ENCODE results near the gene RAB3IL1.
A peak's percentile ranks its signal among the peaks of the same experiment; 100 is the strongest.
"Not testable (repeated sequence)": the region's sequence is repeated elsewhere in the genome, so short reads cannot be mapped to it uniquely, and the experiment has no call there.

RAB3IL1 gene

DNA sequence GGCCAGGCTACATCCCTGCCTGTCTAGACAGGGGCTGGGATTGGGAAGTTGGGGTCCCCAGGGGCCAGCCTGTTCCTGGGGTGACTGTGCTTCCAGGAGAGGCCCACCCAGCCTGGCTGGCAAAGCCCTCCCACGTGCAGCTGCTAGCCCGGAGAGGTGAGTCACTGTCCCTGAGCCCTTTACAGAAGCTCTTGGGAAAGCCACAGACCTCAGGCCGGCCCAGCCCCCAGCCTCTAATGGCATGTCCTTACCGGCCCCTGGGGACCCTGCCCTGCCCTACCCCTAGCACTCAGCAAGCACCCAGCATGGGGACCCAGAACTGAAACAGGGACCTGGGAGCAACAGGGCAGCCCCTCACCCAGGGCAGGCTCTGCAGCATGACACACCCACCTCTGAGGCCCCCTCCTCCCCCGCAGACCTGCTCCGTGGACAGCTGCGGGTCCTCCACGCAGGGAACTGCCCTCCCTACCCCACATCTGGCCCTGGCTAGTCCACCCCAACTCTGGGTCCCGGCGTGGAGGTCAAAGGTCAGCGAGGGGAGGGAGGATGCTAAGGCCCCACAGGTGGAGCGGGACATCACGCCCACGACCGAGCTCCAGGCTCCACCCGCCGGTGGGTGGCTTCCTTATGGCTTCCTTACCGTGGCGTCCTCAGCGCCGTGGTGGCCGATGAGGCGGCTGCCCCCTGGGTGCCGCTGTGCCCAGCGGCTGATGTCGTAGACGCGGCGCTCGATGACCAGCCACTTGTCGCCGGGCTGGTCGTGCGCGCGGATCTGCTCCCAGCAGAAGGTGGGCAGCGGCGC is 26.6 kb downstream of the RAB3IL1 start:
- FAIRE-seq (no peak), DNase-seq (ENCODE audit: extremely low spot score, insufficient read length, low read depth) (no peak)

- FAIRE-seq (no peak), DNase-seq (ENCODE audit: extremely low spot score, insufficient read length, low read depth) (no peak)
These were observed 27.5 kb downstream of the RAB3IL1 start for GRCh38 chr11:61889831-61890230.

- FAIRE-seq = no peak
- no peak for DNase-seq (ENCODE audit: extremely low spot score, insufficient read length, low read depth)
These were observed 28.8 kb downstream of the RAB3IL1 start for GRCh38 chr11:61888590-61888989.

DNA sequence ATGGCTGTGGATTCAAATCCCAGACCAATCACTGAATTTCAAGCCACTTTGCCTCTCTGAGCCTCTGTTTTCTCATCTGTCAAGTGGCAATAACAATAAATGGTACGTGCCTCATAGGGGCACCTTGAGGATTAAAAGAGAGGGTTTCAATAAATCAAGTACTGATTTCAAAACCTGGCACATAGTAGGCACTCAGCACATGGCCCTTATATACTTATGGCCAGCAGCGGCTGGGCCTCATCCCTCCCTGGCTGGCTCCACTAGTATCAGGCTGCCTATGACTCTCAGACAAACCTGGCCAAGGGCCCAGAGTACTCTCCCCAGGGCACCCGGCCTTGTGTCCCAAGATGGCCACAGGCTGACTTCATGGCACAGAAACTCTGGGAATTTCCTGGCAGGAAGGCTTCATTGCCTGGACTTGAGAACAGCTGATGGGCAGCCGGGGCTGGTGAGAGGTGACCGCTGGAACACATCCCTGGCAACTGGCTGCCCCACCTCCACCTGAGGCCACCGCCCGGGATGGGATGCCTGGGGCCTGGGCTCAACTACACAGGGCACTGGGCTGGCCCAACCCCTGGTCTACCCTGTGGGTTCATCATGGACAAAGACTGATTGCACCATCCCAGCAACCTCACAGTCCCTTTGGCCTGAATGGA is 29.4 kb downstream of the RAB3IL1 start:
- DNase-seq (ENCODE audit: extremely low spot score, insufficient read length, low read depth) (no peak), FAIRE-seq (no peak)

GRCh38 chr11:61886643-61887042 is 30.7 kb downstream of the RAB3IL1 start:
- no peak for FAIRE-seq
- no peak for DNase-seq (ENCODE audit: extremely low spot score, insufficient read length, low read depth)

DNA sequence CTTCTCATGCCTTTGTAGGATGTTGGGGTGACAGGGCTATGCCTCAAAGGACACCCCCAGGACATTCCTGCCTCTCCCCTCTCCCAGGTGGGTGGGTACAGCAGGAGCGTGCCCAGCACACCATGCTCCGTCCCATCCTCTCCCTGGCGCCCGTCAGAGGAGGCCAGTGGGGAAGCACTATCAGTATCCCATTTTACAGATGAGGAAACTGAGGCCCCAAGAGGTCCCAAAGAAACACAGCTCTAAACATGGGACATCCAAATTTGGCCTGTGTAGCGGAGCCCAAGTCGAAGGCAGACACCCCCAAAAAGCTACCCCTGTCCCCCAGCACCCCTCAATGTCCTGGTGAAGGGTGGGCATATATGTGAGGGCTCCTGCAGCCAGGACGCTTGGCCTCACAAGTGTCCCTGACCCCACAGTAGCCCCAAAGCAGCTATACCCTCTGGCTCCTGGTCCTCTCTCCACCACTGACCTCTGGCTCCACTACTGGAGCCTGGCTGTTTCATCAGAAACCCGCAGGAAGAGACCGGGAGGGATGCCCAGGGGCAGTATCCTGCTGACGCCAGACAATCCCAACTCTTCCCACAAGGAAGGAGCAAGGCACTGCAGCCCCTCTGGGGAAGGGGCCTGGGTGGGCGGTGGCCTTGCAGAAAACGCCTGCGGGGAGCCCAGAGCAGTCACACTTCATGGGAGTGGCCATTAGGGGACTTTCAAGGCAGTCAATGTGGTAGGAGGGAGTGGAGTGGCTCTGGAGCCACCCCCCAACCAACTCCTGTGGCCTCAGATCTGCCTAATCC is 31.4 kb downstream of the RAB3IL1 start:
- DNase-seq (ENCODE audit: extremely low spot score, insufficient read length, low read depth) (no peak), FAIRE-seq (no peak)

DNA sequence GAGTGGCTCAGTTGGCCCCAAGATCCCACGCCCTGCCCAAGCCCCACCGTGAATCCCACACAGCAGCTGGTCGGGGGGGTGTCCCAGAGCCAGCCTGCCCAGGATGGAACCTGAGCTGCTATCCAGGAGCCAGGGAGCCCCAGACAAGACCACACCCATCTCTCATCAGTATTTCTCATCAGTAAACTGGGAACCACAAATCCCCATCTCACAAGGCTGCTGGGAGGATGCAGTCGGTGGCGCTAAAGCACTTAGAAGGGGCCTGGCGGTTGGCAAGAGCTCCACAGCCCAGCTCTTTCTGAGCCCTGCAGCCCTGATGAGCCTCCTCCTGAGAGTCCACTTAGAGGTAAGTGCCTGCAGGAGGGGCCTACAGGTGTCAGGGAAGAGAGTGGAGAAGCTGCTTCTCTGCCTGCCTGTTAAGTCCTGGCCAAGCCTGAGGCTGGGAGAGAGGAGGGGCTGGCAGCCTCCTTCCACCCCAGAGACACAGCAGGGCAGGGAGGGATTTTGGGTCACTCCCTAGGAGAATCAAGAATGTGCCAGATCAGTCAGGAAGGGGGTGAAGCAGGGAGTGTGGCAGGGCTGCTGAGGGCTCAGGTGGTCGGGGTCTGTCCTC is 32.1 kb downstream of the RAB3IL1 start:
- FAIRE-seq (no peak), DNase-seq (ENCODE audit: extremely low spot score, insufficient read length, low read depth) (no peak)

- FAIRE-seq (no peak), DNase-seq (ENCODE audit: extremely low spot score, insufficient read length, low read depth) (no peak)
These were observed 33.4 kb downstream of the RAB3IL1 start for GRCh38 chr11:61883947-61884346.

GRCh38 chr11:61883327-61883726 is 34.0 kb downstream of the RAB3IL1 start:
- FAIRE-seq = no peak
- DNase-seq (ENCODE audit: extremely low spot score, insufficient read length, low read depth) = no peak

DNA sequence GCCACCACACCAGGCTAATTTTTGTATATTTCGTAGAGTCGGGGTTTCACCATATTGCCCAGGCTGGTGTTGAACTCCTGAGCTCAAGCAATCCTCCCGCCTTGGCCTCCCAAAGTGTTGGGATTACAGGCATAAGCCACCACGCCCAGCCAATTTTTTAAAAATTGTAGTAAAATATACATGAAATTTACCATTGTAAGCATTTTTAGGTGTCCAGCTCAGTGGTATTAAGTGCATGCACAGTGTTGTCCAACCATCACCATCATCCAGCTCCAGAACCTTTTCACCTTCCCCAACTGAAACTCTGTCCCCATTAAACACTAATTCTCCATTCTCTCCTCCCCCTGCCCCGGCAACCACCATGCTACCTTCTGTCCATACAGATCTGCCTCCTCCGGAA is 34.5 kb downstream of the RAB3IL1 start:
- FAIRE-seq (no peak), DNase-seq (ENCODE audit: extremely low spot score, insufficient read length, low read depth) (no peak)

- FAIRE-seq; DNase-seq (ENCODE audit: extremely low spot score, insufficient read length, low read depth): not testable (repeated sequence)
These were observed 35.1 kb downstream of the RAB3IL1 start for GRCh38 chr11:61882267-61882666.

DNA sequence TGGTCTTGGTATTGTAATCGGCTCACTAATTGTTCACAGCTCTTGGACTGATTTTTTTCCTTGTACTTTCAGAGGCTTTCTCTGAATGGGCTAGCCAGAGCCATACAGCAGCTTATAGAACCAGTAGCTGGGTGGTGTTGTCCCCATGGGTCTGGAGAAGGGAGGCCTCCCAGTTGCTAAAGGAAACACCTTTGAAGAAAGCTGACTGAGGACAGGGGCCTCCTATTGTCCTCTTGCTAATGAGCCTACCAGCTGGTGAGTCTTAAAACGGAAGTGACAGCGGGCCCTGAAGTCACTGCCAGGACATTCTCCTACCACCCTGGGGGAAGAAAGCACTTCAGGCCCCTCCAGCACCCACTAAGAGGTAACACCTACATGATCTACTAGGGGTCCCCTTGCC is 36.0 kb downstream of the RAB3IL1 start:
- FAIRE-seq = no peak
- DNase-seq (ENCODE audit: extremely low spot score, insufficient read length, low read depth) = no peak

DNA sequence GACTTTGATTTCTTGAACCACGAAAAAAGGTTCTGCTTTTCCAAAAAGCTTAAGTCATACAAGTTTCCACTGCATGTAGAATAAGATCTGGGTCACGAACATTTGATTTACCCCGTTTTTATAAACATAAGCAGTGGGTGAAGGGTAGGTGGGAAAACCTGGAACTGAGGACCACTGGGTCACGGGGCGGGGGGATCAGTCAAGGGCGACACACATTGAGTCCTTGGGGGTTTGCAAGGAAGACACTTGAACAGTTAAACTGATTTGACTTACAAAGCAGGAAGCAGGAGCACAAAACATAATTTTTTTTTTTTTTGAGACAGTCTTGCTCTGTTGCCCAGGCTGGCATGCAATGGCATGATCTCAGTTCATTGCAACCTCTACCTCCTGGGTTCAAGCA is 36.9 kb downstream of the RAB3IL1 start:
- FAIRE-seq (peak; percentile 15), DNase-seq (ENCODE audit: extremely low spot score, insufficient read length, low read depth) (no peak)

DNA sequence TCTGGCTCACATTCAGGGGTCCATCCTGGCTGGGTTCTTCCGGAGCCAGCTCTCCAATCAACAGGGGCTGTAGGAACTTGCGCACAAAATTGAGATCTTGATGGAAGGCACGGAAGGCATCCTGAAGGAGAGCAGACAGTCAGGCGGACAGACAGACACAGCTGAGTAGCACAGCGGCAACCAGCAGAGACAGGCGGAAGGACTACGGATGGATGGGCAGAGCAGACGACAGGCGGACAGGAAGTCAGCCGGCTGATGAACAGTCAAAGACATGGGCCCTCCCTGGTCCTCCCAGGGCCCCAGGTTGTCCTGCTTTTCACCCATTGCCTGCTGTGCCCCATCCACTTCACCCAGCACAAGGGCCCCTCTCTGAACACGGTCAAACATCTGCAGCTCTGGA is 37.3 kb downstream of the RAB3IL1 start:
- DNase-seq (ENCODE audit: extremely low spot score, insufficient read length, low read depth) (peak; percentile 64), FAIRE-seq (peak; percentile 61)

DNA sequence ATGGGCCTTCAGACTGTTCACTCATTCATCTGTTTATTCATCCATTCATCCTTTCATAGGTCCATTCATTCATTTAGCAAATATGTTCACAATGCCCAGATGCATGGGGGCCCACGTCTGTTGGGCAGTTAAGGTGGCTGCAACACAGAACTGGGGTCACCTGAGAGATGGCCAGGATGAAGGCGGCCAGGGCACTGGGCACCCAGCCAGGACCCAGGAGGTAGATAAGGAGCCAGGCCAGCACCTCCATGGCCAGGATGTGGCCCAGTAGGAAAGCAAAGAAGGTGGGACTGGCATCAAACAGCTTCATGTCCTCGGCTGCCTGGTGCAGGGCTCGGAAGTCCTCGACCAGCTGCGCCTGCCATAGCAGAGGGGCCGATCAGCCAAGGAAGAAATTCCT is 38.2 kb downstream of the RAB3IL1 start:
- DNase-seq (ENCODE audit: extremely low spot score, insufficient read length, low read depth) (no peak), FAIRE-seq (no peak)

DNA sequence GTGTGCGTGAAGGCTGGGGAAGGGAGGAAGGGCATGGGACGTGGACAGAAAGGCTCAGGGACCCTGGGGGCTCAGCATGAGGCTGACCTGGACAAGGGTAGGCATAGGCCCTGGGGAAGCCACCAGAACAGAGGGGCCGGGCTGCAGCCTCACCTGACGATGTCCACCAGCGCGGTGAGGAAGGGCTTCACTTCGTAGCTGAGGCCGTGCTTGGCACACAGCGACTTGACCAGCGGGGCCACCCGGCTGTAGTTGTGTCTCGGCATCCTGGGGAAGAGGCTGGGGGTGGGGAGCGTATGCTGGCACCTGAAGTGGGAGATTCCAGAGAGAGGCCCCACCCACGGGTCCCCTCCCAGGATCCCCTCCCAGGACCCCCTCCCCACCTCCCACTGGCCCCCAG is 41.7 kb downstream of the RAB3IL1 start:
- FAIRE-seq = no peak
- no peak for DNase-seq (ENCODE audit: extremely low spot score, insufficient read length, low read depth)

GRCh38 chr11:61874853-61875252 is 42.5 kb downstream of the RAB3IL1 start:
- DNase-seq (ENCODE audit: extremely low spot score, insufficient read length, low read depth) (no peak), FAIRE-seq (no peak)

DNA sequence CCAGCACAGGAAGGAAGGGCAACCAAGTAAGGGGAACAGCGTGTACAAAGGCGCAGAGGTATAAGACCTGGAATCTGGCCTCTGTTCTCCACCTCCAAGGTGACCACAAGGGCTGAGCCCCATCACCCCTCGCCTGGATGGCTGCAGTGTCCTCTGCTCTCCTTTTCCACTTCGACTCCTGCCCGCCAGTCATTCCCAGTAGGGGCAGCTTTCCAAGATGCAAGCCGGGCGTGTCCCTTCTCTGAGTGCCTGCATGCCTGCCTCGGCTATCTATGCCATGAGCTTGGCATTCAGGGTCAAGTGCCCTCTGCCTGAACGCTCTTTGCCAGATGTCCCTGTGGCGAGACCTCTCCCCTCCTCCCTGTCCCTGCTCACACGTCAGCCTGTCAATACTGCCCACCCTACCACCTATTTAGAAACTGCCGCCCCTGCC is 43.0 kb downstream of the RAB3IL1 start:
- FAIRE-seq = no peak
- no peak for DNase-seq (ENCODE audit: extremely low spot score, insufficient read length, low read depth)

DNA sequence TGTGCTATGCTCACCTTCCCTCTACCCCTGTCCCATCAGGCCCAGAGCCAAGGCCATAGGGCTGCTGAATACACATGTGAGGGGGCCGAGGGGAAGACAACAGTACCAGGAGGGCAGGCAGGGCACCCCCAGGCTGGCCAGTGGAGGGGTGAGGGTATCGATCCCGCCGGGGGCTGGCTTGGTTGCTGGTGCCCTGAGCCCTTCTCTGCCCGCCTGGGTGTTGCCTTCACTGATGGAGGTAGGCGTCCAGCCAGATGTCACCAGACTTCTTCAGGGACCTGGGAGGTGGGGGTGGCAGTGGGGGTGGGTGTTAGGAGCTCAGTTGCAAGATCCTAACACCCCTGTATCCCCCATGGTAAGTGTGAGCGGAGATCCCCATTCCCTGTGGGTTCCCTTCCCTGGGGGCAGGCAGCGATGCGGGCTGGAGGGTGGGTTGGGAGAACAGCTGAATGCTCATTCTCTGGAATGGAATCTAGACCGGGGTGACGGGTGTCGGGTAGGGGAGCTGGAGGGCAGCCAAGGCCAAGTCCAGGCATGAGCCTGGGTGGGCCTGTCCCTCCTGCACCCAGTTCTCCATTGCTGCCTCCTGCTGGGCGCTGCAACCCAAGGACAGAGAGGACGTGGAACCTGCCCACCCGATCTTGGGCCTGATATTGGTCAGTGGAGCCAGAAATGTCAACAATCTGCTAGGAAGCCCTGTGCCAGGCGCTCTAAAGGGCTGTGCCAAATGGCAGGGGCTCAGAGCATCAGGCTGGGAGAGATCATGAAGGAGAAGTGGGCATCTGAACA is 43.6 kb downstream of the RAB3IL1 start:
- FAIRE-seq (no peak), DNase-seq (ENCODE audit: extremely low spot score, insufficient read length, low read depth) (no peak)
